NT2/D1 (cell line): Measurements from ENCODE around the gene SLX4.

Experiments used
- YY1 ChIP-seq: IDR thresholded peaks from 2 replicates; pipeline ENCODE4 v1.6.1; 2011; ENCODE audit not compliant: insufficient read length, insufficient read depth
- ZNF274 ChIP-seq: IDR thresholded peaks from 2 replicates; pipeline ENCODE4 v1.6.1; 2011; ENCODE audit warnings: mild to moderate bottlenecking, low read depth, low read length

DNA sequence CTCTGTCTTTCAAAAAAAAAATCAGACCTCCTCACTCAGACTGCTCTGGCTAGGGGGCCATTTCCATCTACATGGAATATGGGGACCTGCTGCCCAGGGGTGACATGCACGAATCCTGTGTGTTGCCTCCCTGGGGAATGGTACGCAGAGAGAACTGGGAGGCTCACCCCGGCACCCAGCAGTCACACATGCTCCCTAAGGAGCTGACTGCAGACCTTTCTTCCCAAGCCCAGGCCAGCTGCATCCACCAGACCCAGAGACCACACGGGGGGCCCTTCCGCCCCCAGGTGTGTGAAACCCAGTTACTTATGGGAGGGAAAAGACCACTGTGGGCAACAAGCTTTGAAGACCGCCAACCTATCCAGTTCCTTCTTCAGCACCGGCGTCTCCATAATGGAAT lies 27.0 kb downstream of the SLX4 start:
- TF ChIP-seq ZNF274, result no peak
- TF ChIP-seq YY1, result no peak
